WTC11 (cell line): ENCODE data around the gene KRT6A. TPM values are rescaled to one million over a fixed set of nuclear protein-coding genes. Genes with fewer than 3 reads are reported as not detected.

Source experiments
- ATAC-seq: fragments of 200-7000 bp; cut with Tn5 transposase; 2 replicates; pipeline ENCODE4 v1.10.0; 2021; ENCODE audit warnings: mild to moderate bottlenecking, moderate library complexity
- CTCF ChIA-PET: fragments of 300-600 bp; sonication (Branson Sonifier 250); formaldehyde crosslinking; loops from one replicate; lab custom pipeline; 2021; ENCODE audit warnings: antibody characterized with exemption; lab: Charles Lee
- POLR2A ChIA-PET: fragments of 350-600 bp; sonication (Branson Sonifier 250); formaldehyde crosslinking; loops from one replicate; lab custom pipeline; 2021; ENCODE audit warnings: antibody characterized with exemption; lab: Charles Lee
- DNase-seq: peaks from one replicate; pipeline ENCODE4 v3.0.0; 2021; ENCODE audit warnings: low spot score
- H3K27ac Mint-ChIP-seq: 2 replicates; pipeline ENCODE4 v1.8.0; 2021; ENCODE audit warnings: mixed read lengths
- H3K27me3 Mint-ChIP-seq: 2 replicates; pipeline ENCODE4 v1.8.0; 2021; ENCODE audit warnings: low read depth, mild to moderate bottlenecking, moderate library complexity, mixed read lengths
- H3K36me3 Mint-ChIP-seq: 2 replicates; pipeline ENCODE4 v1.8.0; 2021; ENCODE audit warnings: mixed read lengths
- H3K4me1 Mint-ChIP-seq: 2 replicates; pipeline ENCODE4 v1.8.0; 2022; ENCODE audit warnings: mixed read lengths
- H3K4me3 Mint-ChIP-seq: 2 replicates; pipeline ENCODE4 v1.8.0; 2021; ENCODE audit warnings: mild to moderate bottlenecking, moderate library complexity, mixed read lengths
- H3K9me3 Mint-ChIP-seq: 2 replicates; pipeline ENCODE4 v1.8.0; 2021; ENCODE audit warnings: mixed read lengths
- FOXK1 ChIP-seq: sonication (generic); formaldehyde crosslinking; IDR thresholded peaks from 2 replicates; pipeline ENCODE4 v1.8.0; 2022; ENCODE audit warnings: mild to moderate bottlenecking, moderate library complexity, missing genetic modification reagents
- GRHL2 ChIP-seq: fragments of 250-450 bp; sonication (Bioruptor Pico); IDR thresholded peaks from 2 replicates; pipeline ENCODE4 v1.8.0; 2022; ENCODE audit warnings: mild to moderate bottlenecking, moderate library complexity; ENCODE audit not compliant: insufficient replicate concordance, severe bottlenecking
- IRF2 ChIP-seq: sonication (generic); formaldehyde crosslinking; IDR thresholded peaks from 2 replicates; pipeline ENCODE4 v1.8.0; 2022; ENCODE audit warnings: low read depth, missing genetic modification reagents, borderline replicate concordance
- ZBTB21 ChIP-seq: sonication (generic); formaldehyde crosslinking; IDR thresholded peaks from 2 replicates; pipeline ENCODE4 v1.8.1; 2023; ENCODE audit warnings: mild to moderate bottlenecking, missing genetic modification reagents, borderline replicate concordance
- ZNF423 ChIP-seq: fragments of 250-450 bp; sonication (Bioruptor Pico); IDR thresholded peaks from 2 replicates; pipeline ENCODE4 v2.1.2; 2022; ENCODE audit warnings: mild to moderate bottlenecking, moderate library complexity
- total RNA-seq: library from RNA; stranded (reverse); gene quantifications from 3 replicates; pipeline ENCODE4 v1.2.3, GENCODE V29; 2021
- TF ChIP-seq, protein P1 (sequence below): sonication (generic); formaldehyde crosslinking; IDR thresholded peaks from 2 replicates; pipeline ENCODE4 v1.8.1; 2022; ENCODE audit warnings: mild to moderate bottlenecking, moderate library complexity, missing genetic modification reagents
- TF ChIP-seq, protein P2 (sequence below): sonication (generic); formaldehyde crosslinking; IDR thresholded peaks from 2 replicates; pipeline ENCODE4 v1.8.1; 2023; ENCODE audit warnings: mild to moderate bottlenecking, missing genetic modification reagents
- TF ChIP-seq, protein P3 (sequence below): sonication (generic); formaldehyde crosslinking; IDR thresholded peaks from 2 replicates; pipeline ENCODE4 v1.8.0; 2022; ENCODE audit warnings: mild to moderate bottlenecking, missing genetic modification reagents
- TF ChIP-seq, protein P4 (sequence below): sonication (generic); formaldehyde crosslinking; conservative IDR thresholded peaks from 2 replicates; pipeline ENCODE4 v1.8.1; 2023; ENCODE audit warnings: mild to moderate bottlenecking, low read depth, missing genetic modification reagents, moderate library complexity
- TF ChIP-seq, protein P5 (sequence below): fragments of 250-450 bp; sonication (Bioruptor Pico); IDR thresholded peaks from 2 replicates; pipeline ENCODE4 v1.9.0; 2021; ENCODE audit warnings: moderate library complexity, mild to moderate bottlenecking, inconsistent platforms, borderline replicate concordance
- TF ChIP-seq, protein P6 (sequence below): fragments of 250-450 bp; sonication (Bioruptor Pico); IDR thresholded peaks from 2 replicates; pipeline ENCODE4 v2.1.2; 2022; ENCODE audit warnings: mild to moderate bottlenecking, moderate library complexity
- TF ChIP-seq, protein P7 (sequence below): sonication (generic); formaldehyde crosslinking; IDR thresholded peaks from 2 replicates; pipeline ENCODE4 v1.8.0; 2022; ENCODE audit warnings: mild to moderate bottlenecking, missing genetic modification reagents
- TF ChIP-seq, protein P8 (sequence below): sonication (generic); formaldehyde crosslinking; IDR thresholded peaks from 2 replicates; pipeline ENCODE4 v1.8.0; 2023; ENCODE audit warnings: missing genetic modification reagents, mild to moderate bottlenecking, borderline replicate concordance
- TF ChIP-seq, protein P9 (sequence below): sonication (generic); formaldehyde crosslinking; IDR thresholded peaks from 2 replicates; pipeline ENCODE4 v1.8.1; 2023; ENCODE audit warnings: mild to moderate bottlenecking, missing genetic modification reagents, moderate library complexity

The KRT6A gene
- total RNA-seq, 1 experiment from 2014 or later = not detected

DNA sequence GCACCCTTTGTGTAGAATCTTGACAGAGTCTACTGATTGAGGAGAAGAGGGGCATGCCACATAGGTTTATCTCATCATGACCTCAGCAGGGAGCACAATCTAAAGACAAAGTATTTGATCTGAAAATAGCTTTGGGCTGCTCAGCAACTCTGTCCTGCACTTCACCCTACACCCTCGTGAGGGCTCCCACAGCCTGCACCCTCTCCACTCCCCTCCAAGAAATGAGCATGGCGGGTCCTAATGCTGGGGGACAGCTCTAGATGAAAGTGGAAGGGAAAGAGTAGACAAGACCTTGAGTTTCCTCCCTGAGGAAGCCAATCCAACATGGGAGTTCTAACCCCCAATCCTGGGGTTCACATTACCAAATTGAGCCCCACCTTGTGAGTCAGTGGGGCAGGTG lies 37.8 kb upstream of the KRT6A start:
- H3K4me3 Mint-ChIP-seq = no peak overlapping the region
- TF ChIP-seq, protein P1, sequence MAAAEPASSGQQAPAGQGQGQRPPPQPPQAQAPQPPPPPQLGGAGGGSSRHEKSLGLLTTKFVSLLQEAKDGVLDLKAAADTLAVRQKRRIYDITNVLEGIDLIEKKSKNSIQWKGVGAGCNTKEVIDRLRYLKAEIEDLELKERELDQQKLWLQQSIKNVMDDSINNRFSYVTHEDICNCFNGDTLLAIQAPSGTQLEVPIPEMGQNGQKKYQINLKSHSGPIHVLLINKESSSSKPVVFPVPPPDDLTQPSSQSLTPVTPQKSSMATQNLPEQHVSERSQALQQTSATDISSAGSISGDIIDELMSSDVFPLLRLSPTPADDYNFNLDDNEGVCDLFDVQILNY (CRISPR knock-in tag) = no peak
- TF ChIP-seq, protein P2, sequence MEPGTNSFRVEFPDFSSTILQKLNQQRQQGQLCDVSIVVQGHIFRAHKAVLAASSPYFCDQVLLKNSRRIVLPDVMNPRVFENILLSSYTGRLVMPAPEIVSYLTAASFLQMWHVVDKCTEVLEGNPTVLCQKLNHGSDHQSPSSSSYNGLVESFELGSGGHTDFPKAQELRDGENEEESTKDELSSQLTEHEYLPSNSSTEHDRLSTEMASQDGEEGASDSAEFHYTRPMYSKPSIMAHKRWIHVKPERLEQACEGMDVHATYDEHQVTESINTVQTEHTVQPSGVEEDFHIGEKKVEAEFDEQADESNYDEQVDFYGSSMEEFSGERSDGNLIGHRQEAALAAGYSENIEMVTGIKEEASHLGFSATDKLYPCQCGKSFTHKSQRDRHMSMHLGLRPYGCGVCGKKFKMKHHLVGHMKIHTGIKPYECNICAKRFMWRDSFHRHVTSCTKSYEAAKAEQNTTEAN (CRISPR knock-in tag) = no peak
- TF ChIP-seq, protein P3, sequence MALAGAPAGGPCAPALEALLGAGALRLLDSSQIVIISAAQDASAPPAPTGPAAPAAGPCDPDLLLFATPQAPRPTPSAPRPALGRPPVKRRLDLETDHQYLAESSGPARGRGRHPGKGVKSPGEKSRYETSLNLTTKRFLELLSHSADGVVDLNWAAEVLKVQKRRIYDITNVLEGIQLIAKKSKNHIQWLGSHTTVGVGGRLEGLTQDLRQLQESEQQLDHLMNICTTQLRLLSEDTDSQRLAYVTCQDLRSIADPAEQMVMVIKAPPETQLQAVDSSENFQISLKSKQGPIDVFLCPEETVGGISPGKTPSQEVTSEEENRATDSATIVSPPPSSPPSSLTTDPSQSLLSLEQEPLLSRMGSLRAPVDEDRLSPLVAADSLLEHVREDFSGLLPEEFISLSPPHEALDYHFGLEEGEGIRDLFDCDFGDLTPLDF (CRISPR knock-in tag) = no peak
- TF ChIP-seq, protein P4, sequence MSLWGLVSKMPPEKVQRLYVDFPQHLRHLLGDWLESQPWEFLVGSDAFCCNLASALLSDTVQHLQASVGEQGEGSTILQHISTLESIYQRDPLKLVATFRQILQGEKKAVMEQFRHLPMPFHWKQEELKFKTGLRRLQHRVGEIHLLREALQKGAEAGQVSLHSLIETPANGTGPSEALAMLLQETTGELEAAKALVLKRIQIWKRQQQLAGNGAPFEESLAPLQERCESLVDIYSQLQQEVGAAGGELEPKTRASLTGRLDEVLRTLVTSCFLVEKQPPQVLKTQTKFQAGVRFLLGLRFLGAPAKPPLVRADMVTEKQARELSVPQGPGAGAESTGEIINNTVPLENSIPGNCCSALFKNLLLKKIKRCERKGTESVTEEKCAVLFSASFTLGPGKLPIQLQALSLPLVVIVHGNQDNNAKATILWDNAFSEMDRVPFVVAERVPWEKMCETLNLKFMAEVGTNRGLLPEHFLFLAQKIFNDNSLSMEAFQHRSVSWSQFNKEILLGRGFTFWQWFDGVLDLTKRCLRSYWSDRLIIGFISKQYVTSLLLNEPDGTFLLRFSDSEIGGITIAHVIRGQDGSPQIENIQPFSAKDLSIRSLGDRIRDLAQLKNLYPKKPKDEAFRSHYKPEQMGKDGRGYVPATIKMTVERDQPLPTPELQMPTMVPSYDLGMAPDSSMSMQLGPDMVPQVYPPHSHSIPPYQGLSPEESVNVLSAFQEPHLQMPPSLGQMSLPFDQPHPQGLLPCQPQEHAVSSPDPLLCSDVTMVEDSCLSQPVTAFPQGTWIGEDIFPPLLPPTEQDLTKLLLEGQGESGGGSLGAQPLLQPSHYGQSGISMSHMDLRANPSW (CRISPR knock-in tag) = no peak
- TF ChIP-seq, protein P5, sequence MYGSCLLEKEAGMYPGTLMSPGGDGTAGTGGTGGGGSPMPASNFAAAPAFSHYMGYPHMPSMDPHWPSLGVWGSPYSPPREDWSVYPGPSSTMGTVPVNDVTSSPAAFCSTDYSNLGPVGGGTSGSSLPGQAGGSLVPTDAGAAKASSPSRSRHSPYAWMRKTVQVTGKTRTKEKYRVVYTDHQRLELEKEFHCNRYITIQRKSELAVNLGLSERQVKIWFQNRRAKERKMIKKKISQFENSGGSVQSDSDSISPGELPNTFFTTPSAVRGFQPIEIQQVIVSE = no peak
- no peak for TF ChIP-seq FOXK1
- no peak for TF ChIP-seq ZBTB21 (CRISPR knock-in tag)
- TF ChIP-seq ZNF423 (CRISPR knock-in tag) = no peak
- TF ChIP-seq, protein P6, sequence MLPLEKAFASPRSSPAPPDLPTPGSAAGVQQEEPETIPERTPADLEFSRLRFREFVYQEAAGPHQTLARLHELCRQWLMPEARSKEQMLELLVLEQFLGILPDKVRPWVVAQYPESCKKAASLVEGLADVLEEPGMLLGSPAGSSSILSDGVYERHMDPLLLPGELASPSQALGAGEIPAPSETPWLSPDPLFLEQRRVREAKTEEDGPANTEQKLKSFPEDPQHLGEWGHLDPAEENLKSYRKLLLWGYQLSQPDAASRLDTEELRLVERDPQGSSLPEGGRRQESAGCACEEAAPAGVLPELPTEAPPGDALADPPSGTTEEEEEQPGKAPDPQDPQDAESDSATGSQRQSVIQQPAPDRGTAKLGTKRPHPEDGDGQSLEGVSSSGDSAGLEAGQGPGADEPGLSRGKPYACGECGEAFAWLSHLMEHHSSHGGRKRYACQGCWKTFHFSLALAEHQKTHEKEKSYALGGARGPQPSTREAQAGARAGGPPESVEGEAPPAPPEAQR = no peak
- no peak for TF ChIP-seq IRF2 (CRISPR knock-in tag)
- TF ChIP-seq, protein P7, sequence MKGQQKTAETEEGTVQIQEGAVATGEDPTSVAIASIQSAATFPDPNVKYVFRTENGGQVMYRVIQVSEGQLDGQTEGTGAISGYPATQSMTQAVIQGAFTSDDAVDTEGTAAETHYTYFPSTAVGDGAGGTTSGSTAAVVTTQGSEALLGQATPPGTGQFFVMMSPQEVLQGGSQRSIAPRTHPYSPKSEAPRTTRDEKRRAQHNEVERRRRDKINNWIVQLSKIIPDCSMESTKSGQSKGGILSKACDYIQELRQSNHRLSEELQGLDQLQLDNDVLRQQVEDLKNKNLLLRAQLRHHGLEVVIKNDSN (CRISPR knock-in tag) = no peak
- TF ChIP-seq, all 79 proteins: peak for 0
- ATAC-seq (no peak), DNase-seq (no peak)
- Mint-ChIP-seq H3K4me1 (no peaks in the 10 kb centered on the region), H3K27me3 (no peaks in the 10 kb centered on the region), H3K36me3 (no peaks in the 10 kb centered on the region), H3K9me3 (no peaks in the 10 kb centered on the region), H3K27ac (no peak overlapping the region)
- ChIA-PET POLR2A (no interaction called here), CTCF (interaction anchor here (1.0 to 1.3 kb wide), 2 partner anchors 151 to 158 kb away, joined by 3 read pairs; no protein-coding TSS in a partner anchor)

DNA sequence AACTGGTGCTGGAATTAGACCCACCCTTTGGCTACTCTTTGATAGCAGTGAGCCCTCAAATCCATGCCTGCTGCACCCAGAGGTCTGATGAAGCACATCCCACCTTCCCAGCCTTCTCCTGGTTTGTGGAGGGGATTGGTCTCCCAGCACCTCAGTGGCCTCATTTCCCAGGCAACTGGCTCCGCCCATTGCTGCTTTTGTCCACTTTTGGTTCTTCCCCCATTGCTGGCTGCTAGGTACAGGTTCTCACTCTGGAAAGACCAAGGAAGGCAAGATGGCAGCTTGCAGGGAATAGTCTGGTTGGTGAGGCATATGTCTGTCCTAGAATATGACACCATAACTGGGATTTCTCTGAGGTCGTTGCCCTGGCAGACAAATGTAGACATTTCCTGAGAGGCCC lies 37.3 kb upstream of the KRT6A start:
- ChIA-PET CTCF (interaction anchor here (1.3 kb wide), 1 partner anchor 158 kb away, joined by 3 read pairs; no protein-coding TSS in a partner anchor), POLR2A (no interaction called here)
- ATAC-seq (no peak), DNase-seq (no peak)
- H3K9me3 Mint-ChIP-seq = no peaks in the 10 kb centered on the region
- no peaks in the 10 kb centered on the region for H3K36me3 Mint-ChIP-seq
- H3K27me3 Mint-ChIP-seq = no peaks in the 10 kb centered on the region
- H3K4me3 Mint-ChIP-seq = no peak overlapping the region
- H3K27ac Mint-ChIP-seq = no peak overlapping the region
- H3K4me1 Mint-ChIP-seq = no peaks in the 10 kb centered on the region
- TF ChIP-seq, protein P8, sequence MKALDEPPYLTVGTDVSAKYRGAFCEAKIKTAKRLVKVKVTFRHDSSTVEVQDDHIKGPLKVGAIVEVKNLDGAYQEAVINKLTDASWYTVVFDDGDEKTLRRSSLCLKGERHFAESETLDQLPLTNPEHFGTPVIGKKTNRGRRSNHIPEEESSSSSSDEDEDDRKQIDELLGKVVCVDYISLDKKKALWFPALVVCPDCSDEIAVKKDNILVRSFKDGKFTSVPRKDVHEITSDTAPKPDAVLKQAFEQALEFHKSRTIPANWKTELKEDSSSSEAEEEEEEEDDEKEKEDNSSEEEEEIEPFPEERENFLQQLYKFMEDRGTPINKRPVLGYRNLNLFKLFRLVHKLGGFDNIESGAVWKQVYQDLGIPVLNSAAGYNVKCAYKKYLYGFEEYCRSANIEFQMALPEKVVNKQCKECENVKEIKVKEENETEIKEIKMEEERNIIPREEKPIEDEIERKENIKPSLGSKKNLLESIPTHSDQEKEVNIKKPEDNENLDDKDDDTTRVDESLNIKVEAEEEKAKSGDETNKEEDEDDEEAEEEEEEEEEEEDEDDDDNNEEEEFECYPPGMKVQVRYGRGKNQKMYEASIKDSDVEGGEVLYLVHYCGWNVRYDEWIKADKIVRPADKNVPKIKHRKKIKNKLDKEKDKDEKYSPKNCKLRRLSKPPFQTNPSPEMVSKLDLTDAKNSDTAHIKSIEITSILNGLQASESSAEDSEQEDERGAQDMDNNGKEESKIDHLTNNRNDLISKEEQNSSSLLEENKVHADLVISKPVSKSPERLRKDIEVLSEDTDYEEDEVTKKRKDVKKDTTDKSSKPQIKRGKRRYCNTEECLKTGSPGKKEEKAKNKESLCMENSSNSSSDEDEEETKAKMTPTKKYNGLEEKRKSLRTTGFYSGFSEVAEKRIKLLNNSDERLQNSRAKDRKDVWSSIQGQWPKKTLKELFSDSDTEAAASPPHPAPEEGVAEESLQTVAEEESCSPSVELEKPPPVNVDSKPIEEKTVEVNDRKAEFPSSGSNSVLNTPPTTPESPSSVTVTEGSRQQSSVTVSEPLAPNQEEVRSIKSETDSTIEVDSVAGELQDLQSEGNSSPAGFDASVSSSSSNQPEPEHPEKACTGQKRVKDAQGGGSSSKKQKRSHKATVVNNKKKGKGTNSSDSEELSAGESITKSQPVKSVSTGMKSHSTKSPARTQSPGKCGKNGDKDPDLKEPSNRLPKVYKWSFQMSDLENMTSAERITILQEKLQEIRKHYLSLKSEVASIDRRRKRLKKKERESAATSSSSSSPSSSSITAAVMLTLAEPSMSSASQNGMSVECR = no peak
- TF ChIP-seq, protein P3 (CRISPR knock-in tag) = no peak
- TF ChIP-seq, protein P9, sequence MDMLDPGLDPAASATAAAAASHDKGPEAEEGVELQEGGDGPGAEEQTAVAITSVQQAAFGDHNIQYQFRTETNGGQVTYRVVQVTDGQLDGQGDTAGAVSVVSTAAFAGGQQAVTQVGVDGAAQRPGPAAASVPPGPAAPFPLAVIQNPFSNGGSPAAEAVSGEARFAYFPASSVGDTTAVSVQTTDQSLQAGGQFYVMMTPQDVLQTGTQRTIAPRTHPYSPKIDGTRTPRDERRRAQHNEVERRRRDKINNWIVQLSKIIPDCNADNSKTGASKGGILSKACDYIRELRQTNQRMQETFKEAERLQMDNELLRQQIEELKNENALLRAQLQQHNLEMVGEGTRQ (CRISPR knock-in tag) = no peak
- TF ChIP-seq GRHL2 (CRISPR knock-in tag) = no peak
